Activated CD8-positive, alpha-beta memory T cell treated with anti-CD3 and anti-CD28 coated beads for 48 hours (primary cell): ENCODE results near the gene KLKB1.

Experiments
- DNase-seq, 3 experiments: peaks; one replicate each; pipeline ENCODE4 v3.0.0-alpha.2; 2020; ENCODE audit warnings: low read depth in 2 of 3, low spot score in 2 of 3

Gene KLKB1

DNA sequence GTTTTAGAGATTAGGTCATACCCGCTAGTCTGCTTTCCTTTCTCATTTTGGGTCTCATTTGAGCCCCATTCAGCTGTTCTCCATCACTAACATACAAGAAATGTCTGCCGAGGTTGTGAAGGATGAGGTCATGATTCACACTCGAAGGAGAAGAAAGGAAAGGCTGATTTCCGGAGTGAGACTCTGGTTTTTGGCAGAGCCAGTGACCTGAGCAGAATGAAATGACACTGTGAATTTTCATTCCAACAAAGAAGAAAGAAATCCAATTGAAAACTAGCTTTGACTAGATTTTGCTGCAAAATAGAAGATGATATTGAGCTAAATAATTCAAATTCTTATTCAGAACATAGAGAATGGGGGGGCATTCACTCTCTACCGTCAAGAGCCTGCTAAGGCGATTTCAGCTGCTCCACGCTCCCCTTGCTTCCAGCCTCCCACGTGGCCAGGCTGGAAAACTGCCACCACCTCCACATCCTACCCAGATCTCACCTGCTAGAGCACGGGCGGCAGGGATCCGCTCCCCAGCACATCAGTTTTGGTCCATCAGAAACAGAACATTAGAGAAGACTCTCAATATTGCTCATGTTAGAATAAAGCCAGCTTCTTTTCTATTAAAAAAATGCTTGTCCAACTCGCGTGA, 77.7 kb downstream of the KLKB1 start:
- DNase-seq, result no peak

DNA sequence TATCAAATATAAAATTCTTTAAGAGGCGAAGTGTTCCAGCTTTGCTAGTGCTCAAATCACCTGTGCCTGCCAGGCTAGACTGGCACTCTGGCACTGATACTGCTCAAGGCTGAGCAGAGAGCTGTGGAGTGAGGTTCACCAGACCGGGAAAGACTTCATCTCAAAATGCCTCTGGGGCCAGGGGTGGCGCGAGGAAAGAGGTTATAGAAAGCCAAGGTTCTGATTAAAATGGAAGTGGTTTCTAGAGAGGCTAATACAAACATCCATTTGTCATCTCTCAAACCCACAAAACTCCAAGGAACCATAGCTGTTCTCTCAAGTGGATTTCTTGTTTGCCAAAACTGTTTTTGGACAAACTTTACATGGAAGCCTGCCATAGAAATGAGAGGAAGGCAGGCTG, 80.2 kb downstream of the KLKB1 start:
- DNase-seq, result no peak

DNA sequence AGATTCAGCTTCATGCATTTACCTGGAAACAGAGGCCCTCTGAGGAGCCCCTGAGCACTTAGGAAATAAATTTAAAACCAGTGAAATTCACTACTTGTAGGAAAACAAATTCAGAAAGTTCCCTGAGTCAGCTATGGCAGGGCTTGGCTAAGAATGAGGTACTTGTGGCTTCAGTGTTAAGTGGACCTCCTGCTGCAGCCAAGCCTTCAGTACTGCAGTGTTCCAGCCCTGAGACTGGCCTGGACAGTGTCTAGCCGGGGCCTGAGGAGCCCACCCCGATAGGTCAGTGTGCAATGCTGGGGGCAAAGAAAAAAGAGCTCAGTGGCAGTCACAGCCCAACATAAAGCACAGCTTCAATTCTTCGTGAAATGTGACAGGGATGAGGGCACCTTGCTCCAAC, 80.6 kb downstream of the KLKB1 start:
- no peak for DNase-seq
